H1 (cell line): ENCODE results near the gene LIX1L. TPM values are rescaled to one million over a fixed set of nuclear protein-coding genes. Genes with fewer than 3 reads are reported as not detected.

Source experiments
- CTCF ChIA-PET: fragments of 300-600 bp; sonication (Branson Sonifier 250); formaldehyde crosslinking; loops from one replicate; lab custom pipeline; 2021; ENCODE audit not compliant: partially characterized antibody; lab: Charles Lee
- POLR2A ChIA-PET: fragments of 300-600 bp; sonication (Branson Sonifier 250); formaldehyde crosslinking; loops from one replicate; lab custom pipeline; 2021; ENCODE audit warnings: inconsistent platforms; ENCODE audit not compliant: partially characterized antibody; lab: Charles Lee
- DNase-seq, 2 experiments: peaks; one replicate each; pipeline versions ENCODE4 v3.0.0 to v3.0.0-alpha.2; 2010 to 2022; ENCODE audit warnings: low spot score in 2 of 2, low read depth in 1 of 2, mixed read lengths in 1 of 2
- FAIRE-seq: peaks from 2 replicates; lab custom pipeline; 2011; peaks lifted over from hg19 to GRCh38; lab: Jason Lieb, UNC
- H2AFZ ChIP-seq: 2 replicates; pipeline ENCODE4 v1.8.1; 2012; ENCODE audit warnings: low read length, inconsistent platforms
- H2AK5ac ChIP-seq: 2 replicates; pipeline ENCODE4 v1.6.1; 2013; ENCODE audit warnings: low read depth, low read length
- H2BK120ac ChIP-seq: replicated peaks from 2 replicates; pipeline ENCODE3; 2013; ENCODE audit warnings: low read depth, low read length, inconsistent platforms
- H2BK12ac ChIP-seq: 2 replicates; pipeline ENCODE4 v1.6.1; 2013; ENCODE audit warnings: low read depth, low read length
- H2BK15ac ChIP-seq: 2 replicates; pipeline ENCODE4 v1.6.1; 2013; ENCODE audit warnings: low read length
- H2BK20ac ChIP-seq: 2 replicates; pipeline ENCODE4 v1.6.1; 2013; ENCODE audit warnings: low read length
- H2BK5ac ChIP-seq: 2 replicates; pipeline ENCODE4 v1.6.1; 2013; ENCODE audit warnings: low read depth, low read length
- H3K14ac ChIP-seq: 2 replicates; pipeline ENCODE4 v1.6.1; 2013; ENCODE audit warnings: inconsistent platforms; ENCODE audit not compliant: insufficient read length
- H3K18ac ChIP-seq: 2 replicates; pipeline ENCODE4 v1.6.1; 2013; ENCODE audit warnings: low read length; ENCODE audit errors: extremely low read depth
- H3K23ac ChIP-seq: 2 replicates; pipeline ENCODE4 v1.6.1; 2013; ENCODE audit warnings: inconsistent platforms; ENCODE audit not compliant: insufficient read length
- H3K23me2 ChIP-seq: 2 replicates; pipeline ENCODE4 v1.6.1; 2013; ENCODE audit warnings: low read depth, low read length
- H3K27ac ChIP-seq: 2 replicates; pipeline ENCODE4 v1.6.1; 2011; ENCODE audit warnings: low read depth, low read length, inconsistent platforms
- H3K27me3 ChIP-seq, 4 experiments: replicated peaks in 1 of 4; 1 replicate in 1 of 4; 2 replicates in 3 of 4; pipeline versions ENCODE4 v1.6.1 to v1.8.1; 2011 to 2013; ENCODE audit warnings: low read length in 3 of 4, mild to moderate bottlenecking in 3 of 4, inconsistent platforms in 2 of 4, mixed read lengths in 2 of 4, moderate library complexity in 1 of 4; ENCODE audit not compliant: control insufficient read depth in 3 of 4, insufficient read depth in 3 of 4; ENCODE audit errors: extremely low read depth in 1 of 4
- H3K36me3 ChIP-seq, 4 experiments: 2 replicates each; pipeline versions ENCODE4 v1.6.1 to v1.8.1; 2011 to 2013; ENCODE audit warnings: mild to moderate bottlenecking in 4 of 4, low read length in 3 of 4, moderate library complexity in 2 of 4, control low read depth in 1 of 4, inconsistent platforms in 1 of 4; ENCODE audit not compliant: insufficient read depth in 4 of 4, control insufficient read depth in 2 of 4
- H3K4ac ChIP-seq: replicated peaks from 2 replicates; pipeline ENCODE3; 2013; ENCODE audit warnings: low read length, low read depth, mixed read lengths, inconsistent platforms; ENCODE audit not compliant: insufficient read length
- H3K4me1 ChIP-seq, 4 experiments: replicated peaks in 1 of 4; 1 replicate in 1 of 4; 2 replicates in 3 of 4; pipeline versions ENCODE4 v1.6.1 to v1.8.1; 2011 to 2013; ENCODE audit warnings: low read length in 3 of 4, inconsistent platforms in 2 of 4, mixed read lengths in 1 of 4; ENCODE audit not compliant: insufficient read depth in 4 of 4, control insufficient read depth in 3 of 4
- H3K4me2 ChIP-seq, 2 experiments: 2 replicates each; pipeline versions ENCODE4 v1.6.1 to v1.8.1; 2011 to 2013; ENCODE audit warnings: low read depth in 2 of 2, low read length in 2 of 2, control low read depth in 1 of 2, inconsistent platforms in 1 of 2, mild to moderate bottlenecking in 1 of 2; ENCODE audit not compliant: insufficient read depth in 1 of 2
- H3K4me3 ChIP-seq, 4 experiments: fragments of 200-600, 300-600 bp in 1 of 4; sonication (generic), shearing (Covaris generic), sonication (Bioruptor Twin) in 1 of 4; 2 replicates each; pipeline versions ENCODE4 v1.5.1 to v1.8.1; 2011 to 2016; ENCODE audit warnings: low read length in 4 of 4, low read depth in 3 of 4, control low read depth in 2 of 4, inconsistent platforms in 2 of 4, mild to moderate bottlenecking in 2 of 4, mixed read lengths in 1 of 4, moderate library complexity in 1 of 4; ENCODE audit not compliant: insufficient read depth in 2 of 4; ENCODE audit errors: extremely low read depth in 1 of 4
- H3K56ac ChIP-seq: replicated peaks from 2 replicates; pipeline ENCODE3; 2013; ENCODE audit warnings: low read depth, mild to moderate bottlenecking, mixed read lengths, low read length, inconsistent platforms; ENCODE audit not compliant: insufficient read length
- H3K79me1 ChIP-seq: 2 replicates; pipeline ENCODE4 v1.6.1; 2013; ENCODE audit warnings: low read depth, low read length, control low read depth
- H3K79me2 ChIP-seq, 2 experiments: 2 replicates each; pipeline versions ENCODE4 v1.6.1 to v1.8.1; 2012 to 2013; ENCODE audit warnings: low read length in 2 of 2, mild to moderate bottlenecking in 2 of 2, inconsistent platforms in 1 of 2; ENCODE audit not compliant: insufficient read depth in 2 of 2, control insufficient read depth in 1 of 2
- H3K9ac ChIP-seq, 4 experiments: replicated peaks in 1 of 4; 1 replicate in 1 of 4; 2 replicates in 3 of 4; pipeline versions ENCODE4 v1.6.1 to v1.8.1; 2011 to 2013; ENCODE audit warnings: low read depth in 3 of 4, low read length in 3 of 4, control low read depth in 2 of 4, mild to moderate bottlenecking in 2 of 4, moderate library complexity in 2 of 4, inconsistent platforms in 1 of 4; ENCODE audit errors: extremely low read depth in 1 of 4
- H3K9me3 ChIP-seq, 2 experiments: 2 replicates each; pipeline versions ENCODE4 v1.6.1 to v1.8.1; 2012 to 2013; ENCODE audit warnings: mild to moderate bottlenecking in 2 of 2, moderate library complexity in 2 of 2, control low read depth in 1 of 2, inconsistent platforms in 1 of 2, low read depth in 1 of 2, low read length in 1 of 2, mixed read lengths in 1 of 2; ENCODE audit not compliant: insufficient read depth in 2 of 2
- H4K20me1 ChIP-seq, 2 experiments: replicated peaks in 1 of 2; 2 replicates each; pipeline versions ENCODE3 to v1.8.1; 2011 to 2013; ENCODE audit warnings: inconsistent platforms in 2 of 2, low read length in 2 of 2, mild to moderate bottlenecking in 1 of 2; ENCODE audit not compliant: insufficient read depth in 2 of 2, control insufficient read depth in 1 of 2
- H4K5ac ChIP-seq: 2 replicates; pipeline ENCODE4 v1.6.1; 2013; ENCODE audit warnings: low read length, low read depth, mixed read lengths, inconsistent platforms; ENCODE audit not compliant: insufficient read length
- H4K8ac ChIP-seq: 2 replicates; pipeline ENCODE4 v1.8.0; 2013; ENCODE audit warnings: mild to moderate bottlenecking, moderate library complexity, low read length, inconsistent platforms; ENCODE audit not compliant: insufficient read depth; ENCODE audit errors: extremely low read depth
- H4K91ac ChIP-seq: replicated peaks from 2 replicates; pipeline ENCODE3; 2013; ENCODE audit warnings: low read length, mixed read lengths, inconsistent platforms; ENCODE audit not compliant: insufficient read length
- ATF3 ChIP-seq: IDR thresholded peaks from 2 replicates; pipeline ENCODE4 v1.6.1; 2011; ENCODE audit warnings: low read depth, mild to moderate bottlenecking, low read length; ENCODE audit not compliant: insufficient read depth
- BRCA1 ChIP-seq: IDR thresholded peaks from 2 replicates; pipeline ENCODE4 v1.6.1; 2012; ENCODE audit warnings: low read depth, low read length, improper control_type of control experiment
- CBX5 ChIP-seq: fragments of 300-800, 300-1000 bp; sonication (generic); IDR thresholded peaks from 2 replicates; pipeline ENCODE4 v1.7.1; 2016; ENCODE audit warnings: antibody characterized with exemption, low read length, low read depth
- CEBPB ChIP-seq: IDR thresholded peaks from 2 replicates; pipeline ENCODE4 v1.6.1; 2012; ENCODE audit warnings: low read depth, low read length
- CHD2 ChIP-seq: IDR thresholded peaks from 2 replicates; pipeline ENCODE4 v1.6.1; 2012; ENCODE audit warnings: low read length, improper control_type of control experiment
- CREB1 ChIP-seq: IDR thresholded peaks from 2 replicates; pipeline ENCODE4 v1.6.1; 2012; ENCODE audit warnings: inconsistent platforms
- KDM5A ChIP-seq: fragments of 200-600 bp; IDR thresholded peaks from 2 replicates; pipeline ENCODE4 v1.7.1; 2012; ENCODE audit warnings: mild to moderate bottlenecking, low read length, inconsistent platforms, mixed read lengths
- NRF1 ChIP-seq: IDR thresholded peaks from 2 replicates; pipeline ENCODE4 v1.6.1; 2011; ENCODE audit warnings: mild to moderate bottlenecking, low read depth, low read length, improper control_type of control experiment
- POLR2A ChIP-seq, 2 experiments: IDR thresholded peaks; 1 replicate in 1 of 2; 2 replicates in 1 of 2; pipeline ENCODE4 v1.6.1; 2011; ENCODE audit warnings: low read depth in 2 of 2, low read length in 2 of 2, mild to moderate bottlenecking in 2 of 2; ENCODE audit errors: control extremely low read depth in 1 of 2
- RXRA ChIP-seq: IDR thresholded peaks from 2 replicates; pipeline ENCODE4 v1.6.1; 2011; ENCODE audit warnings: low read depth, mild to moderate bottlenecking, low read length, moderate library complexity; ENCODE audit not compliant: insufficient read depth
- SIX5 ChIP-seq: IDR thresholded peaks from 2 replicates; pipeline ENCODE4 v1.6.1; 2011; ENCODE audit warnings: mild to moderate bottlenecking, low read depth, low read length
- SP1 ChIP-seq: IDR thresholded peaks from 2 replicates; pipeline ENCODE4 v1.6.1; 2011; ENCODE audit warnings: low read depth, low read length
- TAF7 ChIP-seq: optimal IDR thresholded peaks from 2 replicates; pipeline ENCODE3; 2011; ENCODE audit warnings: low read depth, mild to moderate bottlenecking, inconsistent platforms, low read length, moderate library complexity, borderline replicate concordance
- USF2 ChIP-seq: IDR thresholded peaks from 2 replicates; pipeline ENCODE4 v1.6.1; 2011; ENCODE audit warnings: low read length, improper control_type of control experiment
- ZNF274 ChIP-seq: IDR thresholded peaks from 2 replicates; pipeline ENCODE4 v1.7.0; 2012; ENCODE audit warnings: low read length, borderline replicate concordance; ENCODE audit errors: extremely low read depth
- WGBS, 2 experiments: shearing (Covaris generic) in 1 of 2; methylation state at CpG; one replicate each; pipeline versions ENCODE4 v1.1.6 to v1.1.7; 2013 to 2015; ENCODE audit warnings: low lambda C conversion rate in 2 of 2, mixed read lengths in 2 of 2, inconsistent platforms in 1 of 2, low coverage in 1 of 2, missing lambda C conversion rate in 1 of 2; ENCODE audit not compliant: insufficient replicate concordance in 2 of 2, insufficient coverage in 1 of 2, insufficient read length in 1 of 2; ENCODE audit errors: extremely low coverage in 1 of 2, missing lambda C conversion rate in 1 of 2; 5-methylcytosine and 5-hydroxymethylcytosine counted together
- polyA plus RNA-seq, 7 experiments: library from polyadenylated mRNA; depleted of rRNA in 3 of 7; stranded (reverse) in 5 of 7; unstranded in 2 of 7; fragments of >200 nt in 5 of 7; fragments of 200-250 nt in 2 of 7; gene quantifications; 1 replicate in 5 of 7; 2 replicates in 1 of 7; 4 replicates in 1 of 7; pipeline versions ENCODE4 v1.2.1 to v1.2.3, GENCODE V29; 2011 to 2013; ENCODE audit warnings: missing spikeins in 2 of 7, mixed read lengths in 2 of 7
- total RNA-seq: library from RNA; stranded (reverse); fragmentation: NEBNext Ultra II Directional; extraction: Animal tissue kit (Norgen Biotek cat#: 25700); gene quantifications from 2 replicates; pipeline ENCODE4 v1.2.1, GENCODE V29; 2021

The LIX1L gene
- total and polyA plus RNA-seq, 2 of the 8 experiments (the other 6 are each of a cell fraction or from before 2014, with no cell fraction given): 2.9 to 3.7 TPM

- no peak overlapping the region for H3K14ac ChIP-seq
- H3K4me1 ChIP-seq: peaks cover 0 to 5% (median 0%) of the 10 kb centered on the region in 4 experiments; a peak in 2 of 7 replicates
- POLR2A ChIA-PET: no interaction called here
- no peak overlapping the region for H2BK15ac ChIP-seq
- CTCF ChIA-PET: interaction anchor here (1.0 to 1.5 kb wide), 2 partner anchors 17 to 108 kb away, joined by 3 to 4 read pairs; partner anchors contain the start of gene NUDT17
- peaks cover 3% of the 10 kb centered on the region for H3K23me2 ChIP-seq
- H2BK120ac ChIP-seq: no peak overlapping the region
- H3K4me3 ChIP-seq: no peak overlapping the region
- no peak overlapping the region for H4K5ac ChIP-seq
- FAIRE-seq (no peak), DNase-seq (no peak)
- WGBS, 2 experiments: 78% methylated on average over 6 of the region's 6 CpGs; no CpG with 5 or more reads in 1 of the 2 experiments
- H2BK12ac ChIP-seq: no peak overlapping the region
- no peaks in the 10 kb centered on the region for H3K36me3 ChIP-seq
- H2AFZ ChIP-seq: no peak overlapping the region
- no peak overlapping the region for H3K4me2 ChIP-seq
- no peak overlapping the region for H3K4ac ChIP-seq
- peaks cover 0 to 34% (median 20%) of the 10 kb centered on the region in 4 experiments; a peak in 6 of 7 replicates for H3K27me3 ChIP-seq
- no peaks in the 10 kb centered on the region for H3K79me2 ChIP-seq
- no peaks in the 10 kb centered on the region for H4K20me1 ChIP-seq
- H3K9me3 ChIP-seq: no peaks in the 10 kb centered on the region
- no peak overlapping the region for H4K8ac ChIP-seq
- H4K91ac ChIP-seq: no peak overlapping the region
- no peak overlapping the region for H2AK5ac ChIP-seq
- H2BK20ac ChIP-seq: no peak overlapping the region
- H3K23ac ChIP-seq: no peak overlapping the region
- H3K18ac ChIP-seq: no peak overlapping the region
- no peaks in the 10 kb centered on the region for H3K79me1 ChIP-seq
- H2BK5ac ChIP-seq: no peak overlapping the region
- H3K56ac ChIP-seq: no peak overlapping the region
- no peak overlapping the region for H3K27ac ChIP-seq
- no peak overlapping the region for H3K9ac ChIP-seq
- TF ChIP-seq POLR2A (IDR thresholded peaks at IDR 0.05; ENCODE audit: control extremely low read depth in 1 of 2, low read depth in 2 of 2, low read length in 2 of 2) (no peak), TAF7 (no peak), ATF3 (no peak), SP1 (no peak), BRCA1 (no peak), ZNF274 (no peak), NRF1 (no peak), CEBPB (no peak), CREB1 (no peak), CBX5 (no peak), RXRA (no peak), SIX5 (no peak), CHD2 (no peak), KDM5A (no peak), USF2 (no peak)
Measured at GRCh38 chr1:145953861-145954260, 4.0 kb downstream of the LIX1L start.
